HEK293T (cell line): ENCODE measurements around the gene ANKMY1.

Source experiments
- CTCF ChIA-PET: fragments of 350-600 bp; formaldehyde crosslinking; extraction: SDS; loops from one replicate; lab custom pipeline; 2021; ENCODE audit warnings: antibody characterized with exemption, inconsistent platforms; lab: Yijun Ruan, JAX
- POLR2A ChIA-PET: fragments of 350-600 bp; formaldehyde crosslinking; extraction: SDS; loops from one replicate; lab custom pipeline; 2020; ENCODE audit warnings: antibody characterized with exemption, inconsistent platforms; lab: Yijun Ruan, JAX
- DNase-seq: peaks from one replicate; pipeline ENCODE4 v3.0.0; 2012; ENCODE audit warnings: mixed read lengths; ENCODE audit errors: extremely low spot score
- ARNT ChIP-seq: fragments of 450-650 bp; IDR thresholded peaks from 2 replicates; pipeline ENCODE4 v1.6.1; 2017; ENCODE audit warnings: mild to moderate bottlenecking
- BHLHE40 ChIP-seq: fragments of 450-650 bp; IDR thresholded peaks from 2 replicates; pipeline ENCODE4 v1.6.1; 2016; ENCODE audit warnings: mild to moderate bottlenecking, moderate library complexity, borderline replicate concordance
- CTBP1 ChIP-seq: fragments of 450-650 bp; IDR thresholded peaks from 2 replicates; pipeline ENCODE4 v1.6.1; 2016; ENCODE audit warnings: borderline replicate concordance
- ELF4 ChIP-seq: fragments of 450-650 bp; IDR thresholded peaks from 2 replicates; pipeline ENCODE4 v1.6.1; 2017; ENCODE audit warnings: antibody characterized with exemption
- FOXA1 ChIP-seq: fragments of 450-650 bp; IDR thresholded peaks from 2 replicates; pipeline ENCODE4 v1.6.1; 2016; ENCODE audit warnings: mild to moderate bottlenecking
- FOXK2 ChIP-seq: fragments of 450-650 bp; IDR thresholded peaks from 2 replicates; pipeline ENCODE4 v1.6.1; 2016; ENCODE audit warnings: mild to moderate bottlenecking
- FOXM1 ChIP-seq: fragments of 450-650 bp; IDR thresholded peaks from 2 replicates; pipeline ENCODE4 v1.6.1; 2017; ENCODE audit warnings: mild to moderate bottlenecking, borderline replicate concordance
- HDGF ChIP-seq: fragments of 450-650 bp; IDR thresholded peaks from 2 replicates; pipeline ENCODE4 v1.6.1; 2017; ENCODE audit warnings: antibody characterized with exemption, borderline replicate concordance
- L3MBTL2 ChIP-seq: fragments of 450-650 bp; conservative IDR thresholded peaks from 2 replicates; pipeline ENCODE4 v1.6.1; 2016; ENCODE audit warnings: mild to moderate bottlenecking
- LEF1 ChIP-seq: fragments of 450-650 bp; IDR thresholded peaks from 2 replicates; pipeline ENCODE4 v1.6.1; 2017; ENCODE audit warnings: mild to moderate bottlenecking, borderline replicate concordance
- NFRKB ChIP-seq: fragments of 450-650 bp; IDR thresholded peaks from 2 replicates; pipeline ENCODE4 v1.6.1; 2016; ENCODE audit warnings: mild to moderate bottlenecking, moderate library complexity
- SP1 ChIP-seq: fragments of 450-650 bp; IDR thresholded peaks from 2 replicates; pipeline ENCODE4 v1.6.1; 2017
- SUZ12 ChIP-seq: fragments of 450-650 bp; IDR thresholded peaks from 2 replicates; pipeline ENCODE4 v1.6.1; 2016; ENCODE audit warnings: mild to moderate bottlenecking
- TARDBP ChIP-seq: fragments of 450-650 bp; IDR thresholded peaks from 2 replicates; pipeline ENCODE4 v1.6.1; 2016
- ZNF384 ChIP-seq: fragments of 450-650 bp; IDR thresholded peaks from 2 replicates; pipeline ENCODE4 v1.6.1; 2016
- TF ChIP-seq, protein P1 (sequence below): fragments of 450-650 bp; IDR thresholded peaks from 2 replicates; pipeline ENCODE4 v1.6.1; 2016

Gene ANKMY1

DNA sequence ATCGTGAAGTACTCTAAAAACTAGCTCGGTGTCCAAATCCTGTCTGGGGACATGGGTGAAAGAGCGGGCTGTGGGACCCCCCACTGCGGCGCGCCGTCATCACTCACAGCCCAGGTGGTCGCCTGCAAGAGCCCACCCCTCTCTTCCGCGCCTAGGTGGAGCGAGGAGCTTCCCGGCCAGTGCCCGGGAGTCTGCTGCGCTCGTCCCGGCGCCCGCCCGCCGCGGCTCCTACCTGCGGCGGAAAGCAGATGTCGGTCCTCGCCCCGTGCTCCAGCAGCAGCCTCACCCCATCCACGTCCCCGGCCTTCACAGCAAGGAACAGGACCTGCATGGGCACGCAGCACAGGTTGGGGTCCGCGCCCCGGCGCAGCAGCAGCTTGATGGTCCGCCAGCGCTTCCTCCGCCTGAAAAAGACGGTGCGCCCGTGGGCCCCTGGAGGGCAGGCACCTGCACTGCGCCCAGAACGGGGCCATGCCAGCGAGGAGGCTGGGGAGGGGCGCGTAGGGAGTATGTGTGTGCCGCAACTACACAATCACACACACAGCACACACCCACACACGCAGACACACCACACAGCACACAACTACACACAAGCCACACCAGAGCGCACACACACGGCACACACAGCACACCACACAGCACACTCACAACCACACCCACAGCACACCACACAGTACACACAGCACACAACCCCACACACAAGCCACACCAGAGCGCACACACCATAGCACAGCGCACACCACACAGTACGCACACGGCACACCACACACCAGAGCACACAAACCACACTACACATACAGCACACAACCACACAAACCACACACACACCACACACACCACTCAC, 37.4 kb downstream of the ANKMY1 start:
- POLR2A ChIA-PET = no interaction called here
- CTCF ChIA-PET = no interaction called here
- peak; percentile 89 for TF ChIP-seq TARDBP
- TF ChIP-seq SP1 = no peak
- DNase-seq = no peak

- POLR2A ChIA-PET = no interaction called here
- TF ChIP-seq, protein P1, sequence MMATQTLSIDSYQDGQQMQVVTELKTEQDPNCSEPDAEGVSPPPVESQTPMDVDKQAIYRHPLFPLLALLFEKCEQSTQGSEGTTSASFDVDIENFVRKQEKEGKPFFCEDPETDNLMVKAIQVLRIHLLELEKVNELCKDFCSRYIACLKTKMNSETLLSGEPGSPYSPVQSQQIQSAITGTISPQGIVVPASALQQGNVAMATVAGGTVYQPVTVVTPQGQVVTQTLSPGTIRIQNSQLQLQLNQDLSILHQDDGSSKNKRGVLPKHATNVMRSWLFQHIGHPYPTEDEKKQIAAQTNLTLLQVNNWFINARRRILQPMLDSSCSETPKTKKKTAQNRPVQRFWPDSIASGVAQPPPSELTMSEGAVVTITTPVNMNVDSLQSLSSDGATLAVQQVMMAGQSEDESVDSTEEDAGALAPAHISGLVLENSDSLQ = no peak
- TF ChIP-seq ARNT = no peak
- no peak for DNase-seq
- CTCF ChIA-PET = no interaction called here
Measured at GRCh38 chr2:240519396-240520129, 38.2 kb downstream of the ANKMY1 start.

DNA sequence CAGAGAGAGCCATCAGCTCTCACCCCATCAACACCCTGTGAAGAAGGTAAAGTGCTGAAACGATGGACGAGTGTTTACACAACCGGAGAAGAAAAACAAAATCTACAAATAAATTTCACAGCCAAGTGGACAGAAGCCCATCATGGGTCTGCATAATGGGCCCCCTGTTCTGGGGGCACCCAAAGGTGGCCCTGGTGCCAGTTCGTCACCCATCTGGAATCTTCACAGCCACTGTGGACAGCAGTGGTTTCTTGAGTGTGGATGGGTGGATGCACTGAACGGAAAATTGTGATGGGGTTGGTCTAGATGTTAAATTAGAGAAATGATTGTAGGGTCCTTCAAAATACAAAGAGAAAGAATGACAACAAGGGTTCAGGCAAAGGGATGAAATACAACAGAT, 38.8 kb downstream of the ANKMY1 start:
- ChIA-PET CTCF (no interaction called here), POLR2A (no interaction called here)
- TF ChIP-seq, protein P1 = no peak
- TF ChIP-seq CTBP1 = no peak
- TF ChIP-seq FOXM1 = no peak
- TF ChIP-seq FOXA1 = no peak
- no peak for TF ChIP-seq L3MBTL2
- no peak for DNase-seq

GRCh38 chr2:240517342-240517741, 40.4 kb downstream of the ANKMY1 start:
- DNase-seq = no peak
- no peak for TF ChIP-seq FOXA1
- no peak for TF ChIP-seq TARDBP
- TF ChIP-seq FOXM1 = no peak
- TF ChIP-seq, protein P1 = no peak
- POLR2A ChIA-PET = interaction anchor here (1.3 kb wide), 1 partner anchor 43 kb away, joined by 4 read pairs; no protein-coding TSS in a partner anchor
- CTCF ChIA-PET = interaction anchor here (0.6 kb wide), 1 partner anchor 340 kb away, joined by 3 read pairs; no protein-coding TSS in a partner anchor

- no peak for DNase-seq
- TF ChIP-seq, protein P1 = 0 out of 2 replicates have a peak, but pooled peaks have one; percentile 23
- no peak for TF ChIP-seq BHLHE40
- ChIA-PET CTCF (no interaction called here), POLR2A (interaction anchor here (1.2 kb wide), 1 partner anchor 46 kb away, joined by 4 read pairs; no protein-coding TSS in a partner anchor)
Measured at GRCh38 chr2:240514631-240515030, 43.2 kb downstream of the ANKMY1 start.

DNA sequence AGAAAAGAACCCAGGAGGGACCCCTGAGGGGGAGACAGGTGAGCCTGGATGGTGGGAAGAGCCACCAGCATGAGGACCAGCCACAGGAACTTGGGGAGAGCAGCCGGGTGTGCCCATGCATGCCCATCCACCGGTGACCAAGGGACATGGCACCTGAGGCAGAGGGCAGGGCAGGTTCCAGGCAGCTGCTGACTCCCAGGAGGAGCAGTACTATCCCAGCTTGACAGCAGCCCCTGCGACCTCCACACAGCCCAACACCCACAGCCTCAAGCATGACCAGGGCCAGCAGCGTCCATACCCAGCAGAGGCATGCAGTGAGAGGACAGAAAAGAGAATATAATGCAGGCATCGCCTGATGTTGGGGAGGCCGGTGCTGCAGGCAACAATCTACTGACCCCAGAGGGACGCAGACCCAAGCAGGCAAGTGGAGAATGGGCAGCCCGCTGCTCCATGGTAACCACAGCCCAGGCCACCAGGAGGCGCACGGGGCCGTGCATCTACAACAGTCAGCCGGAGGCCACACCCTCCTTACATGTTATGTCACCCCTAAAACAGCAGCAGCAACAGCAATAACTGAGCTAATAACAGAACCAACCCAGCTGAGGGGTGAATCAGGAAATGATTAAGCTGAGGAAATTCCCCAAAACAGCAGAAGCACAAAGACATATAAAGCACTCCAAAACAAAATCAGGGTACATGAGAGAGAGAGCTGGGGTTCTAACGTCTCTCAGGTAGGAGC, 44.1 kb downstream of the ANKMY1 start:
- ChIA-PET CTCF (interaction anchor here (0.6 kb wide), 2 partner anchors 191 to 520 kb away, joined by 3 to 6 read pairs; no protein-coding TSS in a partner anchor), POLR2A (interaction anchor here (1.2 kb wide), 1 partner anchor 47 kb away, joined by 4 read pairs; no protein-coding TSS in a partner anchor)
- no peak for TF ChIP-seq ELF4
- no peak for TF ChIP-seq SUZ12
- TF ChIP-seq, protein P1 = no peak
- TF ChIP-seq ZNF384 = no peak
- no peak for TF ChIP-seq L3MBTL2
- TF ChIP-seq FOXK2 = no peak
- no peak for TF ChIP-seq NFRKB
- TF ChIP-seq ARNT = no peak
- no peak for TF ChIP-seq HDGF
- TF ChIP-seq SP1 = no peak
- no peak for TF ChIP-seq CTBP1
- no peak for TF ChIP-seq FOXA1
- TF ChIP-seq BHLHE40 = no peak
- TF ChIP-seq TARDBP = no peak
- no peak for TF ChIP-seq FOXM1
- no peak for TF ChIP-seq LEF1
- DNase-seq = peak; percentile 79
